Measurements from ENCODE around the gene TMEM25.
"Not testable (repeated sequence)": the region's sequence is repeated elsewhere in the genome, so short reads cannot be mapped to it uniquely, and the experiment has no call there.

Gene TMEM25

DNA sequence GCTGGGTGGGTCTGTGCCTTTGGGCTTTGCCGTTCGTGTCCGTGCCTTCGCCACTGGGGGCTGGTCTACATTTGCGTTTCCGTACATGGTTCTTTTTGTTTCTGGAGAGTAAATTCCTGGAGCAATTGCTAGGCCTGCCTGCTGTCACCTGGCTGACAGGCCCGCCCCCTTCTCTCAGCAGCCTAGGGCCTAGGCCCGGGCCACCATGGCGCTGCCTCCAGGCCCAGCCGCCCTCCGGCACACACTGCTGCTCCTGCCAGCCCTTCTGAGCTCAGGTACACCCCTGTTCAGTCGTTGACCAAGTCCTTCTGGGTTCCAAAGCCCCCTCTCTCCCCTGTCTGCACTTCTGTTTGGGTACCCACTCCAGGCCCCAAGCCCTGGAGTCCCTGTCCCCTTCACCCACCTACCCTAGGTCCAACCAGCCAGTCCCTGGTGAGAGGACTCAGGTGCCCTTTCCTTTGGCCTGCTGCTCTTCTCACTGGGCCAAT lies 649 bp downstream of the TMEM25 start:
- no peak for DNase-seq (ENCODE audit: extremely low read depth in 1 of 2, low read depth in 1 of 2)

DNA sequence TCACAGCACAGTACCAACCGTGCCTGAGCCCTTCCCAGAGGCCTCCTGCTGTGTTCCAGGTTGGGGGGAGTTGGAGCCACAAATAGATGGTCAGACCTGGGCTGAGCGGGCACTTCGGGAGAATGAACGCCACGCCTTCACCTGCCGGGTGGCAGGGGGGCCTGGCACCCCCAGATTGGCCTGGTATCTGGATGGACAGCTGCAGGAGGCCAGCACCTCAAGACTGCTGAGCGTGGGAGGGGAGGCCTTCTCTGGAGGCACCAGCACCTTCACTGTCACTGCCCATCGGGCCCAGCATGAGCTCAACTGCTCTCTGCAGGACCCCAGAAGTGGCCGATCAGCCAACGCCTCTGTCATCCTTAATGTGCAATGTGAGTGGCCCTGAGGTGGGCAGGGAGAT lies 1.1 kb downstream of the TMEM25 start:
- no peak for DNase-seq (ENCODE audit: extremely low read depth in 1 of 2, low read depth in 1 of 2)

DNA sequence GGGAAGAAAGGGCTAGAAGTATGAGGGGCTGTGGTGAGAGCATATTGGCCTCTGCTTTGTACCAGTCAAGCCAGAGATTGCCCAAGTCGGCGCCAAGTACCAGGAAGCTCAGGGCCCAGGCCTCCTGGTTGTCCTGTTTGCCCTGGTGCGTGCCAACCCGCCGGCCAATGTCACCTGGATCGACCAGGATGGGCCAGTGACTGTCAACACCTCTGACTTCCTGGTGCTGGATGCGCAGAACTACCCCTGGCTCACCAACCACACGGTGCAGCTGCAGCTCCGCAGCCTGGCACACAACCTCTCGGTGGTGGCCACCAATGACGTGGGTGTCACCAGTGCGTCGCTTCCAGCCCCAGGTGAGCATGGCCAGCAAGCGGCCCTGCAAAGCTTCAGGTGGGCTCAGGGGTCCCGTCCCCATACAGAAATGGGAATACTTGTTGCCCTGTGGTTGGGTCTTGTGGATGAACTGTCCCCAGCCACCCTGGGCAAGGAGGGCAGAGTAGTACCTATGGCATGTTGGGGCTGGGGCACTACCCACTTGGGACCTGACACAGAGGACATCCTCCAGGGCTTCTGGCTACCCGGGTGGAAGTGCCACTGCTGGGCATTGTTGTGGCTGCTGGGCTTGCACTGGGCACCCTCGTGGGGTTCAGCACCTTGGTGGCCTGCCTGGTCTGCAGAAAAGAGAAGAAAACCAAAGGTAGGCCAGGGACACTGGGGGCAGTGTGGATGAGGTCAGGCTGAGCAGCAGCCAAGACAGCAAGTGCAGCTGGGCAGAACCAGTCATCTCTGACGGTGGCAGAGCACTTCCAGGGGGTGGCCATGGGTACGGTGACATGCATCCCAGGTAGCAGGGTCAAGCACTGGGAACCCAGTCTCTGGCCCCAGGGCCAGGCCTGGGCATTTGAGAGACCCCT lies 2.1 kb downstream of the TMEM25 start:
- no peak for DNase-seq (ENCODE audit: extremely low read depth in 1 of 2, low read depth in 1 of 2)

DNA sequence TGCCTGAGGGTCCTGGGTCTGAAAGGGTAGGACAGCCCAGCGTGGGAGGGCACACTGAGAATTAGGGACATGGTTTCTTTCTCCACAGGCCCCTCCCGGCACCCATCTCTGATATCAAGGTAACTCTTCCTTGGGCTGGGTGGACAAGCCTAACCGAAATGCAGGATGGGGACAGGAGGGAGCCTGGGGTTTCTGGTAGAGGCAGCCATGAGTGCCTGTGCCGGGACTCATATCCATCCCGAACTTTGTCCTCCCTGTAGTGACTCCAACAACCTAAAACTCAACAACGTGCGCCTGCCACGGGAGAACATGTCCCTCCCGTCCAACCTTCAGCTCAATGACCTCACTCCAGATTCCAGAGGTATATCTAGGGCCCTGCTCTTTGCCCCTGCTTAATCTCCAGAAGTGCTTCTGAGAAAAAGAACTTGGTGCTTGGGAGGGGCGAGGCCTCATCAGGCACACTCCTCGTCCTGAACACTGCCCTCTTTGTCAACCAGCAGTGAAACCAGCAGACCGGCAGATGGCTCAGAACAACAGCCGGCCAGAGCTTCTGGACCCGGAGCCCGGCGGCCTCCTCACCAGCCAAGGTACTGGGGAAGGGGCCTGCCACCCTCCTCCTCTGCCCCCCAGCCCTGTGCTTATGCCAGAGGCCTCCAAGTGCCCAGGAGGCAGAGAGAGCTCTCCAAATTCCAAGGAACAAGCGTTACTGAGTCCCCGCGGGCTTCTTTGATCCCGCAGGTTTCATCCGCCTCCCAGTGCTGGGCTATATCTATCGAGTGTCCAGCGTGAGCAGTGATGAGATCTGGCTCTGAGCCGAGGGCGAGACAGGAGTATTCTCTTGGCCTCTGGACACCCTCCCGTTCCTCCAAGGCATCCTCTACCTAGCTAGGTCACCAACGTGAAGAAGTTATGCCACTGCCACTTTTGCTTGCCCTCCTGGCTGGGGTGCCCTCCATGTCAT lies 3.1 kb downstream of the TMEM25 start:
- no peak for DNase-seq (ENCODE audit: extremely low read depth in 1 of 2, low read depth in 1 of 2)

DNA sequence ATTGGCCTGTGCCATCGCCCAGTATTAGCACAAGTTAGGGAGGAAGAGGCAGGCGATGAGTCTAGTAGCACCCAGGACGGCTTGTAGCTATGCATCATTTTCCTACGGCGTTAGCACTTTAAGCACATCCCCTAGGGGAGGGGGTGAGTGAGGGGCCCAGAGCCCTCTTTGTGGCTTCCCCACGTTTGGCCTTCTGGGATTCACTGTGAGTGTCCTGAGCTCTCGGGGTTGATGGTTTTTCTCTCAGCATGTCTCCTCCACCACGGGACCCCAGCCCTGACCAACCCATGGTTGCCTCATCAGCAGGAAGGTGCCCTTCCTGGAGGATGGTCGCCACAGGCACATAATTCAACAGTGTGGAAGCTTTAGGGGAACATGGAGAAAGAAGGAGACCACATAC lies 4.3 kb downstream of the TMEM25 start:
- DNase-seq (ENCODE audit: extremely low read depth in 1 of 2, low read depth in 1 of 2), result no peak

DNA sequence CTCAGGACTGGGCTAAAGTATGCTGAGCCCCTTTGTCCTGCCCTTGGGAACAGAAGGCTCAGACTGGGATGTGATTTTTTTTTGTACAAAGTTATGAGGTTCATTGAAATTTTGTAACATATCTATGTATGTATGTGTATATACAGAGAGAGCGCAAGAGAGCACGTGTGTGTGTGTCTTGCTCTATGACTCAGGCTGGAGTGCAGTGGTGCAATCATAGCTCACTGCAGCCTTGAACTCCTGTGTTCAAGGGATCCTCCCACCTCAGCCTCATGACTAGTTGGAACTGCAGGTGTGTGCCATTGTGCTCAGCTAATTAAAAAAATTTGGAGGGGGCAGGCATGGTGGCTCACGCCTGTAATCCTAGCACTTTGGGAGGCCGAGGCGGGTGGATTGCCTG lies 5.7 kb downstream of the TMEM25 start:
- no peak for DNase-seq (ENCODE audit: extremely low read depth in 1 of 2, low read depth in 1 of 2)

DNA sequence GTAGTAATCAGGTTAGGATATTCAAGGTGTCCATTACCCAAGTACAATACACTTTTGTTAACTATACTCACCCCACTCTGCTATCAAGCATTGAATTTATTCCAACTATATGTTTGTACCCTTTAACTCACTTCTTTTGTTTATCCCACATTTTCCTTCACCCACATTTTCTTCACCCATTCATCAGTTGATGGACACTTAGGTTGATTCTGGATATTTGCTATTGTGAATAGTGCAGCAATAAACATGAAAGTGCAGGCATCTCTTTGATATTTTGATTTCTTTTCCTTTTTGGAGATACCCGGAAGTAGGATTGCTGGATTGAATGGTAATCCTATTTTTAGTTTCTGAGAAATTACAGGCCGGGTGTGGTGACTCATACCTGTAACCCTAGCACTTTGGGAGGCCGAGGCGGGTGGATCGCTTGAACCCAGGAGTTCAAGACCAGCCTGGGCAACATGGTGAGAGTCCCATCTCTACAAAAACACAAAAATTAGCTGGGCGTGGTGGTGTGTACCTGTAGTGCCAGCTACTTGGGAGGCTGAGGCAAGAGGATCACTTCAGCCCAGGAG lies 6.5 kb downstream of the TMEM25 start:
- DNase-seq (ENCODE audit: extremely low read depth in 1 of 2, low read depth in 1 of 2), result no peak

DNA sequence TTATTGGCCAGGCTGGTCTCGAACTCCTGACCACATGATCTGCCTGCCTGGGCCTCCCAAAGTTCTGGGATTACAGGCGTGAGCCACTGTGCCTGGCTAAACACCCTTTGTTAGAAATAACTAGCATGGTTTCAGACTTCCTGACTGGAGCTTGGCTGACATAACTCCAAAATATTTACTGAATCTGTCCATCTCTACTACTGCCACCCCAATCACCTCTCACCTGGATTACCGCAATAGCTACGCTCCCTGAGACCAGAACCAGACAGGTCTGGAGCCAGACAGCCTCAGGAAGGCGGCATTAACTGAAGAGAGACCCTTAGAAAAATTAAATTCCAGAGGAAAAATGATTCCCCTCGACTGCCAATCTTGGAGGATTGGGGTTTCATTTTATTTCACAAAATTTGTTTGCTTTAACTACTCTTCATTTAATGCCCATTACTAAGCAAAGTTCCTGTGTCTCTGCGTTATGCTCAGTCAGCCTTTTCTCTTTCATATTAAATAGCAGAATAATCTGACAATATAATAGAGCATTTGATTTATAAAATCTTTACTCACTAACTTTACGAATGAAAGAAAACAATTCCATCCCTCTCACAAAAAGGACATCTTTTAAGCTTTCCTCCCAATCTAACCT lies 13.1 kb downstream of the TMEM25 start:
- no peak for DNase-seq (ENCODE audit: extremely low read depth in 1 of 2, low read depth in 1 of 2)

DNA sequence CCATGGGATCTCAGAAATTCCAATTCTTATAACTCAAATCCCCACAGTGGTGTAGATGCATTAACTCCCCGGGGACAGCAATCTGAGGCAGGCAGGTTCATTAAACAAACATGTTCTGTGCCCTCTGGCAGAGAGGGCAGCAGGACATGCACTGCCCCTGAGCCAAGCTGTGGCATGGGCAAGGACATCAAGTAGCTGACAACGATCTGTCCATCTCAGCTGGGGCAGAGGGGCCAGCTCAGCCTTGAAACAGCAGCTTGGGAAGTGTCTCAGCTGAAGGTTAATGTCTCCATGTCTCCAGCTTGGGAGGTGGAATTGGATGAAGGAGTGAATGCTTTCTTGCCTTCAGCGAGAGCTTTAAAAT lies 13.6 kb downstream of the TMEM25 start:
- no peak for DNase-seq (ENCODE audit: extremely low read depth in 1 of 2, low read depth in 1 of 2)

DNA sequence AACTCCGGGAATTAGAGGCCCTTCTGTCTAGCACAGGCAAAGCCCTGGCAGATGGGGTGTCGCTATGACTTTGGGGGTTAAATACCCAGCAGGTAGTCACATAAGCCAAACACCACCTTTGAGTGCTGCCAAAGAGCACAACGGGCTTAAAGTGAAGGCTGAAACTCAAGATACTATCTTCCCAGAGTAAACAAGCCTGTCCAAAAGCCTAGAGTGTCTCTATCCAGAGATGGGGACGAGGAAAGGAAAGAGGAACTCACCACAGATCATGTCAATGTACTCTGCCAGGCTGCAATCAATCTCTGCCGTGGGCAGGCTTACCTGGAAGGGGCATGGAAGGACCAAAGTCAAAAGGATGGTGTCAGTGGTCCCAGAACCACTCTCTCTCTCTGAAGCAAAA lies 14.5 kb downstream of the TMEM25 start:
- no peak for DNase-seq (ENCODE audit: extremely low read depth in 1 of 2, low read depth in 1 of 2)

DNA sequence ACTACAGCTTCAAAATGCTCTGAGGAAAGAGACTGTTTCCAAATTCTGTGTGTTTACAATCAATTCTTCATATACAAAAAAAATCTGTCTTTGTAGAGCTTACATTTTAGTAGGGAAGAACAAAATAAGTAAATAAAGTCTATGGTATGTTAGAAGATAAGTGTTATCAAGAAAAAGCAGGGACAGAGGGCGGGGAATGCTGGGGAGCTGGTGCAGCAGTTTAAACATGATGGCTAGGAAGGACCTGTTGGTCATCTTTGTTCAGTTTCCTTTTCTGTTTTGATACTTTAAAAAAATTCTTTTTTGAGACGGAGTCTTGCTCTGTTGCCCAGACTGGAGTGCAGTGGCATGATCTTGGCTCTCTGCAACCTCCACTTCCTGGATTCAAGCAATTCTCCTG lies 16.1 kb downstream of the TMEM25 start:
- DNase-seq (ENCODE audit: extremely low read depth in 1 of 2, low read depth in 1 of 2), result no peak

DNA sequence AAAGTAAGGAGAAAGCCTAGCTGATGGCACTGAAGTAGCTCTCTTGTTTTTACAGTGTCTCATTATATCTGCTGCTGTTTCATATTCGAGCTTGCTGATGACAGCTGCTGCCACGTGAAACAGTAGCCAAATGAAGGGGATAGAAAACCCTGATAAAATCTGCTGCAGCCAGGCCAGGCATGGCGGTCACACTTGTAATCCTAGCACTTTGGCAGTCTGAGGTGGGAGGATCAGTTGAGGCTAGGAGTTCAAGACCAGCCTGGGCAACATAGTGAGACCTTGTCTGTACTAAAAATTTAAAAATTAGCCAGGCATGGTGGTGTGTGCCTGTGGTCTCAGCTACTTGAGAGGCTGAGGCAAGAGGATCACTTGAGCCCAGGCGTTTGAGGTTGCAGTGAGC lies 21.3 kb downstream of the TMEM25 start:
- no peak for DNase-seq (ENCODE audit: extremely low read depth in 1 of 2, low read depth in 1 of 2)

DNA sequence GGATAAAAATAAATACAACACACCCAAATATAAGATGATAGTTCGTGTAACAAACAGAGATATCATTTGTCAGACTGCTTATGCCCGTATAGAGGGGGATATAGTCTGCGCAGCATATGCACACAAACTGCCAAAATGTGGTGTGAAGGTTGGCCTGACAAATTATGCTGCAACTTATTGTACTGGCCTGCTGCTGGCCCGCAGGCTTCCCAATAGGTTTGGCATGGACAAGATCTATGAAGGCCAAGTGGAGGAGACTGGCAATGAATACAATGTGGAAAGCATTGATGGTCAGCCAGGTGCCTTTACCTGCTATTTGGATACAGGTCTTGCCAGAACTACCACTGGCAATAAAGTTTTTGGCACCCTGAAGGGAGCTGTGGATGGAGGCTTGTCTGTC lies 29.8 kb downstream of the TMEM25 start:
- no peak for DNase-seq (ENCODE audit: extremely low read depth in 1 of 2, low read depth in 1 of 2)

DNA sequence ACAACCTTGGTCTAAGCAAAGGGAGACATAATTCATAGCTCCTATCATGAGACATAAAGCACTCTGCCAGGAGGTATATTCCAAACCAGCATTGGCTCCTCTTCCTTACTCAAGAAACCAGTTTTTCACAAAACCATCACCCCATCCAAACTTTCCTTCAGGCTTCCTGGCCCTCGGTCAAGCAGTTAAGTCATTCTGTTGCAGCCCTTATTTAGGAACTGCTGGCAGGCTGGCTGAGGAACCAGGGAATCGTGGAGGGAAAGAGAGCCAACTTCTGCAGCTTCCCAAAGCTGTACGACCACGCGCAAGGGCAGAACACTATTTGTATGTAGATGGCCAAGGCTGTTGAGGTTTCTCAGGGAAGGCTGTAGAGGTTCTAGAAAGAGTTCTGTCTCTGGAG lies 34.1 kb downstream of the TMEM25 start:
- no peak for DNase-seq (ENCODE audit: extremely low read depth in 1 of 2, low read depth in 1 of 2)

DNA sequence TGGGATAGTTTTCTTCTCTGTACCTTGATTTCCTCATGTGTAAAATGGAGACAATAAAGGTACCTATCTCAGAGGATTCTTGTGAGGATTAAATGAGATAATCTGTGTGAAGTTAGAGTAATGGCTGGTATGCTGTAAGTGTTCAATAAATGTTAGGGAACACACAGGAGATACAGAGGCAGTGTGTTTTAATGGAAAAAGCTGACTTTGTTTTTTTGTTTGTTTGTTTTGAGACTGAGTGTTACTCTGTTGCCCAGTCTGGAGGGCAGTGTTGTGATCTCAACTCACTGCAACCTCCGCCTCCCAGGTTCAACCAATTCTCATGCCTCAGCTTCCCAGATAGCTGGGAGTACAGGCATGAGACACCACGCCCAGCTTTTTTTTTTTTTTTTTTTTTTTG lies 38.7 kb downstream of the TMEM25 start:
- no peak for DNase-seq (ENCODE audit: extremely low read depth in 1 of 2, low read depth in 1 of 2)

DNA sequence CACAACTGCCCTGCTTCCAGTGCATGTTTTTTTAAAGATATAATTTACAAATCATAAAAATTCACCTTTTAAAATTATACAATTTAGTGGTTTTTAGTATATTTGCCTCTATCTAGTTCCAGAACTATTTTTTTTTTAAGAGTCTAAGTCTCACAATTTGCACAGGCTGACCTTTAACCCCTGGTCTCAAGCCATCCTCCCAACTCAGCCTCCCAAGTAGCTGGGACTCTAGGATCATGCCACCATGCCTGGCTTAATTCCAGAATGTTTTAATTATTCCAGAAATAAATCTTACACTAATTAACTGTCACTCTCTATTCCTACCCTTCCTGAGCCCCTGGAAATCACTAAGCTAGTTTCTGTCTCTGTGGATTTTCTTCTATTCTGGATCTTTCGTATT lies 39.8 kb downstream of the TMEM25 start:
- DNase-seq (ENCODE audit: extremely low read depth in 1 of 2, low read depth in 1 of 2), result no peak

DNA sequence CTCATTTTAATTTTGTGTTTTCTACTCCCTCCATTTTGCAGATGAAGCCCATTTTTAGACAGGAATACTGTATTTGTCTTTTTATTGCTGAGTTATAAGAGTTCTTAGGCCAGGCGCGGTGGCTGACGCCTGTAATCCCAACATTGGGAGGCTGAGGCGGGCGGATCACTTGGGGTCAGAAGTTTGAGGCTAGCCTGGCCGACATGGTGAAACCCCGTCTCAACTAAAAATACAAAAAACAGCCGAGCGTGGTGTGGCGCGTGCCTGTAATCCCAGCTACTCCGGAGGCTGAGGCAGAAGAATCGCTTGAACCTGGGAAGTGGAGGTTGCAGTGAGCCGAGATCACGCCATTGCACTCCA lies 40.7 kb downstream of the TMEM25 start:
- DNase-seq (ENCODE audit: extremely low read depth in 1 of 2, low read depth in 1 of 2), result not testable (repeated sequence)

DNA sequence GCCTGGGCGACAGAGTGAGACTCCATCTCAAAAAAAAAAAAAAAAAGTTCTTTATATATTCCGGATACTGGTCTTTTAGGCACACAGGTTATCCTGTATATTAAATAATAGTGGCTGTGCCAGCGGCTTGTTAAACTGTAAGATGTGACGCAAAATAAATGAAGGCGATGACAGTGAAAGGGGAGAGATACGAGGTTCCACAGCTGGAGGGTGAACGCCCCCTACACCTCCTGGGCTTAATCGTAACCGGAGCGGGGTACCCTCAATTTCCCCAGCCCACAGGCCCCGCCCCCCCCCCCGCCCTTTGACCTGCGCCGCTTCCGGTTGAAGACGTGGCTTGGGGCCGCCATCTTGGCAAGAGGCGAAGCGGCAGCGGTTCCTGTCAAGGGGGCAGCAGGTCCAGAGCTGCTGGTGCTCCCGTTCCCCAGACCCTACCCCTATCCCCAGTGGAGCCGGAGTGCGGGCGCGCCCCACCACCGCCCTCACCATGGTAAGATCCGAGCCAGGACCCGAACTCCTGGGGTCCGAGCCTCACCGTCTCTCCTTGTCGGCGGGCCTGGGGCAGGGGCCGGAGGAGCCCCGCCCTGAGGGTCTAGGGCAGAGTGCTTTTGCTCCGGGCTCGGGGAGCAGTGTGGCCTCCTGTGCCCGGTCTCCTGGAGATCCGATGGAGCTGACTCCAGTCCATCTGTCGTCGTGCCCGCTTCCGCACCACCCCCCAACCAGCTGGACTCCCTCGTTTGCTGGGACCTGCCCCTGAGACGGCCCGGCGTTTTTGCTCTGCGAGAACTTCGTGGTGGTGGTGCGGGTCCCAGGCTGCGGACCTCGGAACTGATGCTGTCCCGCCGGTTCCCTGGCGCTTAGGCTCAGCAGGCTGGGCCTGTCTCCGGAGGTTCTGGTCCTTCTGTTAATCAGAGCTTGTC lies 41.3 kb downstream of the TMEM25 start, which contains the start of gene ARCN1:
TSS of gene ARCN1 (plus strand) at position 349 of the 920 bp plus-strand sequence. CDS start at position 488, 139 bp downstream.
- peak; percentile 52 to 59 for DNase-seq (ENCODE audit: extremely low read depth in 1 of 2, low read depth in 1 of 2)

DNA sequence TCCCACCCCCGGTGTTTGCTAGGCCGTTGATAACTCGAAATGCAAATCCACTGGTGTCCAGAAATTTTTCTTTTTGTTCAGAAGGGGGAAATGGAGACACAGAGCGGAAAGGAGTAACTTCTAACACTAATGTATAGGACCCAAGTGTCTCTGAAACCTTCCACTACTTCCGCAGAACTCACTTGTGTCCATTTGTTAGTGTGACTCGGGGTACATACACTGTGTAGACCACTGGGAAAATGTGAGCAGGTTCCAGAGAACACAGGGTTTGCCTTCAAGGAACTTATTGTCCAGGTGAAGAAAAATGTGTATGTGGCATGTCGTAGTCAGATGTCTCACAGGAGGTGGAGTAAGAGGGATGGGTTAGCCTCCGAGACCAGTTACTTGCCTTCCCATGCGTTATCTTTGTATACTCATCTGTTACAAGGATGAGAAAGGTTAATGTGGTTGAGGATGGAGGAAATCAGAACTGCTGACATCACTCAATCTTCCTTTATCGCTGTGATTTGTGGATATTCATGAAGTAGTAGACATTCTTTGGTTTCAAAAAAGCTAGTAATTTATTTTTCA lies 42.1 kb downstream of the TMEM25 start:
- DNase-seq (ENCODE audit: extremely low read depth in 1 of 2, low read depth in 1 of 2), result no peak
